ENCODE results near the gene DRC7. TPM values are rescaled to one million over a fixed set of nuclear protein-coding genes. Genes with fewer than 3 reads are reported as not detected.

DRC7 gene
- polyA plus RNA-seq, 4 donors, result 0.37 TPM; not detected in 3

- no peak for FAIRE-seq
- DNase-seq, result no peak
- Histone ChIP-seq H3K9me3 (ENCODE audit: control insufficient read depth in 2 of 2, insufficient read depth in 1 of 2, low read depth in 1 of 2, low read length in 1 of 2) (no peaks in the 10 kb centered on the region), H3K4me3 (ENCODE audit: low read depth in 1 of 3, low read length in 3 of 3) (no peak overlapping the region), H3K36me3 (ENCODE audit: control insufficient read depth in 3 of 3, insufficient read depth in 2 of 3, low read depth in 1 of 3, low read length in 3 of 3) (peaks cover 0 to 89% (median 0%) of the 10 kb centered on the region in 3 donors), H3K27me3 (ENCODE audit: control insufficient read depth in 3 of 3, insufficient read depth in 3 of 3, low read length in 3 of 3) (no peaks in the 10 kb centered on the region), H3K4me1 (ENCODE audit: control insufficient read depth in 3 of 3, insufficient read depth in 2 of 3, low read depth in 1 of 3, low read length in 2 of 3) (peaks cover 0 to 15% (median 0%) of the 10 kb centered on the region in 3 donors), H3K27ac (ENCODE audit: low read depth in 1 of 3, low read length in 2 of 3) (no peak overlapping the region)
- WGBS, 3 donors, result 88 to 92% (median 90%) methylated on average over 38 to 44 of the region's 44 CpGs
Measured at GRCh38 chr16:57752581-57753447, 58.2 kb downstream of the DRC7 start.

- Histone ChIP-seq H3K4me3 (ENCODE audit: low read depth in 1 of 3, low read length in 3 of 3) (no peak overlapping the region), H3K36me3 (ENCODE audit: control insufficient read depth in 3 of 3, insufficient read depth in 2 of 3, low read depth in 1 of 3, low read length in 3 of 3) (peaks cover 0 to 91% (median 0%) of the 10 kb centered on the region in 3 donors), H3K27ac (ENCODE audit: low read depth in 1 of 3, low read length in 2 of 3) (no peak overlapping the region), H3K4me1 (ENCODE audit: control insufficient read depth in 3 of 3, insufficient read depth in 2 of 3, low read depth in 1 of 3, low read length in 2 of 3) (peaks cover 0 to 15% (median 0%) of the 10 kb centered on the region in 3 donors), H3K27me3 (ENCODE audit: control insufficient read depth in 3 of 3, insufficient read depth in 3 of 3, low read length in 3 of 3) (no peaks in the 10 kb centered on the region), H3K9me3 (ENCODE audit: control insufficient read depth in 2 of 2, insufficient read depth in 1 of 2, low read depth in 1 of 2, low read length in 1 of 2) (no peaks in the 10 kb centered on the region)
- WGBS, 3 donors, result 92 to 95% (median 93%) methylated on average over 27 to 32 of the region's 32 CpGs
- FAIRE-seq (no peak), DNase-seq (no peak)
Measured at GRCh38 chr16:57753448-57754353, 59.1 kb downstream of the DRC7 start.

- no peak for DNase-seq
- WGBS, 3 donors, result 84 to 86% (median 84%) methylated on average over 9 of the region's 9 CpGs
- Histone ChIP-seq H3K4me3 (ENCODE audit: low read depth in 1 of 3, low read length in 3 of 3) (no peak overlapping the region), H3K4me1 (ENCODE audit: control insufficient read depth in 3 of 3, insufficient read depth in 2 of 3, low read depth in 1 of 3, low read length in 2 of 3) (peaks cover 0 to 15% (median 0%) of the 10 kb centered on the region in 3 donors), H3K27ac (ENCODE audit: low read depth in 1 of 3, low read length in 2 of 3) (no peak overlapping the region), H3K9me3 (ENCODE audit: control insufficient read depth in 2 of 2, insufficient read depth in 1 of 2, low read depth in 1 of 2, low read length in 1 of 2) (no peaks in the 10 kb centered on the region), H3K36me3 (ENCODE audit: control insufficient read depth in 3 of 3, insufficient read depth in 2 of 3, low read depth in 1 of 3, low read length in 3 of 3) (peaks cover 0 to 94% (median 0%) of the 10 kb centered on the region in 3 donors), H3K27me3 (ENCODE audit: control insufficient read depth in 3 of 3, insufficient read depth in 3 of 3, low read length in 3 of 3) (no peaks in the 10 kb centered on the region)
- FAIRE-seq, result no peak
Measured at GRCh38 chr16:57754354-57755060, 59.9 kb downstream of the DRC7 start.

GRCh38 chr16:57755061-57755684 is 60.6 kb downstream of the DRC7 start:
- peaks cover 0 to 15% (median 0%) of the 10 kb centered on the region in 3 donors for H3K4me1 ChIP-seq (ENCODE audit: control insufficient read depth in 3 of 3, insufficient read depth in 2 of 3, low read depth in 1 of 3, low read length in 2 of 3)
- WGBS, 3 donors, result 82 to 91% (median 88%) methylated on average over 22 to 24 of the region's 24 CpGs
- H3K4me3 ChIP-seq (ENCODE audit: low read depth in 1 of 3, low read length in 3 of 3), result no peak overlapping the region
- no peak overlapping the region for H3K27ac ChIP-seq (ENCODE audit: low read depth in 1 of 3, low read length in 2 of 3)
- peaks cover 0 to 94% (median 0%) of the 10 kb centered on the region in 3 donors for H3K36me3 ChIP-seq (ENCODE audit: control insufficient read depth in 3 of 3, insufficient read depth in 2 of 3, low read depth in 1 of 3, low read length in 3 of 3)
- H3K9me3 ChIP-seq (ENCODE audit: control insufficient read depth in 2 of 2, insufficient read depth in 1 of 2, low read depth in 1 of 2, low read length in 1 of 2), result no peaks in the 10 kb centered on the region
- DNase-seq (no peak), FAIRE-seq (no peak)
- H3K27me3 ChIP-seq (ENCODE audit: control insufficient read depth in 3 of 3, insufficient read depth in 3 of 3, low read length in 3 of 3), result no peaks in the 10 kb centered on the region

GRCh38 chr16:57755726-57756423 is 61.3 kb downstream of the DRC7 start:
- Histone ChIP-seq H3K4me3 (ENCODE audit: low read depth in 1 of 3, low read length in 3 of 3) (no peak overlapping the region), H3K36me3 (ENCODE audit: control insufficient read depth in 3 of 3, insufficient read depth in 2 of 3, low read depth in 1 of 3, low read length in 3 of 3) (peaks cover 0 to 98% (median 4%) of the 10 kb centered on the region in 3 donors), H3K27ac (ENCODE audit: low read depth in 1 of 3, low read length in 2 of 3) (peak overlapping the region in 1 of 3 donors; percentile 9), H3K27me3 (ENCODE audit: control insufficient read depth in 3 of 3, insufficient read depth in 3 of 3, low read length in 3 of 3) (no peaks in the 10 kb centered on the region), H3K4me1 (ENCODE audit: control insufficient read depth in 3 of 3, insufficient read depth in 2 of 3, low read depth in 1 of 3, low read length in 2 of 3) (peaks cover 0 to 15% (median 0%) of the 10 kb centered on the region in 3 donors), H3K9me3 (ENCODE audit: control insufficient read depth in 2 of 2, insufficient read depth in 1 of 2, low read depth in 1 of 2, low read length in 1 of 2) (no peaks in the 10 kb centered on the region)
- WGBS, 3 donors, result 80 to 81% (median 80%) methylated on average over 18 of the region's 18 CpGs
- FAIRE-seq (no peak), DNase-seq (no peak)

GRCh38 chr16:57756424-57757325 is 62.1 kb downstream of the DRC7 start:
- FAIRE-seq, result no peak
- H3K27me3 ChIP-seq (ENCODE audit: control insufficient read depth in 3 of 3, insufficient read depth in 3 of 3, low read length in 3 of 3), result no peaks in the 10 kb centered on the region
- peaks cover 0 to 98% (median 8%) of the 10 kb centered on the region in 3 donors for H3K36me3 ChIP-seq (ENCODE audit: control insufficient read depth in 3 of 3, insufficient read depth in 2 of 3, low read depth in 1 of 3, low read length in 3 of 3)

More at GRCh38 chr16:57756424-57757325, 62.1 kb downstream of the DRC7 start:
- 75 to 81% (median 78%) methylated on average over 15 of the region's 15 CpGs for WGBS, 3 donors
- Histone ChIP-seq H3K27ac (ENCODE audit: low read depth in 1 of 3, low read length in 2 of 3) (peak overlapping the region in 1 of 3 donors; percentile 73), H3K4me3 (ENCODE audit: low read depth in 1 of 3, low read length in 3 of 3) (no peak overlapping the region), H3K9me3 (ENCODE audit: control insufficient read depth in 2 of 2, insufficient read depth in 1 of 2, low read depth in 1 of 2, low read length in 1 of 2) (no peaks in the 10 kb centered on the region), H3K4me1 (ENCODE audit: control insufficient read depth in 3 of 3, insufficient read depth in 2 of 3, low read depth in 1 of 3, low read length in 2 of 3) (peaks cover 0 to 15% (median 0%) of the 10 kb centered on the region in 3 donors)
- DNase-seq, result peak in 1 of 2 donors; percentile 65

Measured in small intestine (tissue), 7 donors.